HCT116 (cell line): Measurements from ENCODE around the gene HDAC2. TPM values are rescaled to one million over a fixed set of nuclear protein-coding genes. Genes with fewer than 3 reads are reported as not detected.

Source experiments
- ATAC-seq: fragments of 200-7000 bp; cut with Tn5 transposase; 2 replicates; pipeline ENCODE4 v1.9.1; 2020; ENCODE audit warnings: mild to moderate bottlenecking, moderate library complexity
- BruUV-seq: library from RNA; stranded (reverse); fragments of 400-500 nt; replicated peaks from 2 replicates; lab custom pipeline; 2021; lab: Mats Ljungman, UMichigan
- CTCF ChIA-PET: fragments of 300-600 bp; sonication (Branson Sonifier 250); formaldehyde crosslinking; loops from one replicate; lab custom pipeline; 2021; ENCODE audit warnings: antibody characterized with exemption; lab: Charles Lee
- POLR2A ChIA-PET: fragments of 300-600, 350-600 bp; sonication (Branson Sonifier 250); formaldehyde crosslinking; loops from one replicate; lab custom pipeline; 2021; ENCODE audit warnings: antibody characterized with exemption; lab: Charles Lee
- RAD21 ChIA-PET, 2 experiments: fragments of 300-600 bp; sonication (Branson Sonifier 250); formaldehyde crosslinking; loops; one replicate each; lab custom pipeline; 2023; ENCODE audit warnings: low total read pairs in 2 of 2; ENCODE audit not compliant: uncharacterized antibody in 2 of 2, unreplicated experiment in 2 of 2, low non-redundant PET in 1 of 2; lab: Charles Lee
- DNase-seq: peaks from one replicate; pipeline ENCODE4 v3.0.0-alpha.2; 2010; ENCODE audit warnings: low read depth, low spot score
- H2AFZ ChIP-seq: fragments of 200-600 bp; shearing (Covaris generic), sonication (generic); 2 replicates; pipeline ENCODE4 v1.6.1; 2017; ENCODE audit warnings: low read depth, mixed run types, mixed read lengths, antibody characterized with exemption, low read length; ENCODE audit not compliant: poor library complexity, severe bottlenecking
- H3K27ac ChIP-seq: 2 replicates; pipeline ENCODE4 v1.5.1; 2012; ENCODE audit warnings: low read depth, low read length
- H3K27me3 ChIP-seq: fragments of 200-600 bp; sonication (generic); 2 replicates; pipeline ENCODE4 v1.6.1; 2016; ENCODE audit warnings: mixed run types, low read length, mixed read lengths; ENCODE audit not compliant: insufficient read depth
- H3K36me3 ChIP-seq, 2 experiments: fragments of 200-500 bp in 1 of 2; fragments of 200-600 bp in 1 of 2; sonication (Bioruptor generic) in 1 of 2; sonication (generic) in 1 of 2; 2 replicates each; pipeline versions ENCODE4 v1.5.1 to v1.6.1; 2014 to 2016; ENCODE audit warnings: low read length in 2 of 2, inconsistent platforms in 1 of 2, mixed read lengths in 1 of 2, mixed run types in 1 of 2; ENCODE audit not compliant: insufficient read depth in 2 of 2, control insufficient read depth in 1 of 2
- H3K4me1 ChIP-seq, 2 experiments: fragments of 200-600 bp in 1 of 2; sonication (generic) in 1 of 2; 2 replicates each; pipeline versions ENCODE4 v1.5.1 to v1.6.1; 2012 to 2017; ENCODE audit warnings: low read length in 2 of 2, inconsistent platforms in 1 of 2, mild to moderate bottlenecking in 1 of 2, mixed read lengths in 1 of 2, mixed run types in 1 of 2, moderate library complexity in 1 of 2; ENCODE audit not compliant: insufficient read depth in 2 of 2, control insufficient read depth in 1 of 2
- H3K4me2 ChIP-seq: fragments of 200-600 bp; sonication (generic); 2 replicates; pipeline ENCODE4 v1.6.1; 2017; ENCODE audit warnings: mixed run types, low read length, mixed read lengths
- H3K4me3 ChIP-seq, 2 experiments: fragments of 200-600 bp in 1 of 2; sonication (generic) in 1 of 2; replicated peaks in 1 of 2; 2 replicates each; pipeline ENCODE4 v1.5.1; 2011 to 2016; ENCODE audit warnings: low read length in 2 of 2, control low read depth in 1 of 2, low read depth in 1 of 2, mild to moderate bottlenecking in 1 of 2, mixed read lengths in 1 of 2, mixed run types in 1 of 2
- H3K79me2 ChIP-seq: fragments of 200-600 bp; sonication (generic); 2 replicates; pipeline ENCODE4 v1.6.1; 2017; ENCODE audit warnings: mild to moderate bottlenecking, mixed run types, low read length, moderate library complexity, mixed read lengths; ENCODE audit not compliant: insufficient read depth
- H3K9ac ChIP-seq: fragments of 200-600 bp; sonication (generic); 2 replicates; pipeline ENCODE4 v1.6.1; 2016; ENCODE audit warnings: low read length, mixed read lengths
- H3K9me2 ChIP-seq: fragments of 200-600 bp; sonication (generic), shearing (Covaris generic); 2 replicates; pipeline ENCODE4 v1.6.1; 2017; ENCODE audit warnings: mixed run types, mild to moderate bottlenecking, moderate library complexity; ENCODE audit not compliant: insufficient read depth
- H3K9me3 ChIP-seq, 2 experiments: fragments of 200-500 bp in 1 of 2; fragments of 200-600 bp in 1 of 2; sonication (Bioruptor generic) in 1 of 2; sonication (generic) in 1 of 2; 2 replicates each; pipeline ENCODE4 v1.6.1; 2014 to 2017; ENCODE audit warnings: low read length in 2 of 2, mixed read lengths in 2 of 2, inconsistent platforms in 1 of 2, low read depth in 1 of 2, mild to moderate bottlenecking in 1 of 2, mixed run types in 1 of 2, moderate library complexity in 1 of 2; ENCODE audit not compliant: control insufficient read depth in 1 of 2, insufficient read depth in 1 of 2
- H4K20me1 ChIP-seq: fragments of 200-600 bp; sonication (generic), shearing (Covaris generic); 2 replicates; pipeline ENCODE4 v1.6.1; 2017; ENCODE audit warnings: mixed run types, mild to moderate bottlenecking, moderate library complexity; ENCODE audit not compliant: insufficient read depth
- CBX3 ChIP-seq: IDR thresholded peaks from 2 replicates; pipeline ENCODE4 v1.6.1; 2012; ENCODE audit warnings: low read depth
- CEBPB ChIP-seq: IDR thresholded peaks from 2 replicates; pipeline ENCODE4 v1.6.1; 2012; ENCODE audit warnings: low read depth
- CTCF ChIP-seq, 3 experiments: fragments of 200-600 bp in 1 of 3; sonication (generic) in 1 of 3; IDR thresholded peaks in 2 of 3; conservative IDR thresholded peaks in 1 of 3; 2 replicates each; pipeline ENCODE4 v1.5.1; 2012 to 2017; ENCODE audit warnings: low read depth in 2 of 3, low read length in 2 of 3, antibody characterized with exemption in 1 of 3, borderline replicate concordance in 1 of 3, control low read depth in 1 of 3, mild to moderate bottlenecking in 1 of 3, mixed read lengths in 1 of 3, mixed run types in 1 of 3, moderate library complexity in 1 of 3; ENCODE audit not compliant: insufficient read depth in 1 of 3
- EGR1 ChIP-seq: IDR thresholded peaks from 2 replicates; pipeline ENCODE4 v1.6.1; 2012; ENCODE audit warnings: low read depth
- POLR2AphosphoS5 ChIP-seq: IDR thresholded peaks from 2 replicates; pipeline ENCODE4 v1.6.1; 2011; ENCODE audit warnings: mild to moderate bottlenecking, low read depth, low read length, moderate library complexity
- SIN3A ChIP-seq: IDR thresholded peaks from 2 replicates; pipeline ENCODE4 v1.6.1; 2012; ENCODE audit warnings: low read depth
- SRF ChIP-seq: IDR thresholded peaks from 2 replicates; pipeline ENCODE4 v1.6.1; 2012; ENCODE audit warnings: low read depth
- TCF7L2 ChIP-seq: IDR thresholded peaks from 2 replicates; pipeline ENCODE4 v1.7.0; 2011; ENCODE audit warnings: borderline replicate concordance, inconsistent platforms; ENCODE audit not compliant: insufficient read depth, insufficient read length; ENCODE audit errors: extremely low read depth
- ZFX ChIP-seq: fragments of 450-650 bp; IDR thresholded peaks from 2 replicates; pipeline ENCODE4 v1.6.1; 2017
- ZNF274 ChIP-seq: fragments of 200-500 bp; sonication (Bioruptor generic); IDR thresholded peaks from 2 replicates; pipeline ENCODE4 v1.6.1; 2014; ENCODE audit warnings: mild to moderate bottlenecking, low read depth, low read length, inconsistent platforms
- intact Hi-C: fragments of 100-400 bp; cut with micrococcal nuclease; formaldehyde crosslinking; loops from 2 replicates; pipeline ENCODE4 v1.10.0; 2022
- total RNA-seq: library from RNA; stranded (reverse); gene quantifications from one replicate; pipeline ENCODE4 v1.2.1, GENCODE V29; 2021; ENCODE audit not compliant: unreplicated experiment

The HDAC2 gene
- total RNA-seq, 1 experiment from 2014 or later: 153 TPM

- Histone ChIP-seq H3K9me3 (no peaks in the 10 kb centered on the region), H3K9ac (no peak overlapping the region), H2AFZ (no peak overlapping the region), H4K20me1 (no peaks in the 10 kb centered on the region), H3K79me2 (no peaks in the 10 kb centered on the region), H3K36me3 (no peaks in the 10 kb centered on the region), H3K4me1 (no peaks in the 10 kb centered on the region), H3K9me2 (no peaks in the 10 kb centered on the region), H3K27me3 (no peaks in the 10 kb centered on the region), H3K4me3 (no peak overlapping the region), H3K27ac (no peak overlapping the region), H3K4me2 (no peak overlapping the region)
- DNase-seq (no peak), ATAC-seq (no peak)
- CTCF ChIA-PET: no interaction called here
- no TSS peak for BruUV-seq
- RAD21 ChIA-PET: no interaction called here
- intact Hi-C loops: loop anchor here (5.0 kb wide), 1 partner anchor 1725 kb away; no protein-coding TSS in a partner anchor
- TF ChIP-seq CTCF (IDR thresholded peaks at IDR 0.05 in 2 of 3, conservative IDR thresholded peaks at IDR 0.05 in 1 of 3; ENCODE audit: borderline replicate concordance in 1 of 3, insufficient read depth in 1 of 3, low read depth in 2 of 3, low read length in 2 of 3) (no peak), SIN3A (no peak), TCF7L2 (no peak), POLR2AphosphoS5 (no peak), SRF (no peak), EGR1 (no peak), CEBPB (no peak), ZNF274 (no peak), CBX3 (no peak), ZFX (no peak)
- POLR2A ChIA-PET: no interaction called here
Observed at GRCh38 chr6:113907102-113907815, 63.7 kb downstream of the HDAC2 start.
